ENCODE results near the gene ABCA5.

ABCA5 gene

GRCh38 chr17:69327060-69327831 lies at the start of gene ABCA5:
Gene ABCA5 (minus strand): TSS chr17:69327133. CDS start chr17:69314415, 12,718 bp downstream.
- DNase-seq, result peak; percentile 37

- DNase-seq, result no peak
Measured at GRCh38 chr17:69375229-69375628, 48.3 kb upstream of the ABCA5 start.

- DNase-seq, result no peak
Measured at GRCh38 chr17:69373069-69373468, 46.1 kb upstream of the ABCA5 start.

- no peak for DNase-seq
Measured at GRCh38 chr17:69367298-69367697, 40.4 kb upstream of the ABCA5 start.

GRCh38 chr17:69363488-69364210 lies 36.7 kb upstream of the ABCA5 start:
- no peak for DNase-seq

GRCh38 chr17:69361156-69361555 lies 34.2 kb upstream of the ABCA5 start:
- DNase-seq, result no peak

GRCh38 chr17:69358688-69359596 lies 32.0 kb upstream of the ABCA5 start:
- no peak for DNase-seq

GRCh38 chr17:69357701-69358100 lies 30.8 kb upstream of the ABCA5 start:
- no peak for DNase-seq

GRCh38 chr17:69356625-69357024 lies 29.7 kb upstream of the ABCA5 start:
- DNase-seq, result no peak

GRCh38 chr17:69350911-69351310 lies 24.0 kb upstream of the ABCA5 start:
- DNase-seq, result no peak

- DNase-seq, result no peak
Measured at GRCh38 chr17:69348429-69348828, 21.5 kb upstream of the ABCA5 start.

GRCh38 chr17:69346766-69347165 lies 19.8 kb upstream of the ABCA5 start:
- DNase-seq, result no peak

- DNase-seq, result no peak
Measured at GRCh38 chr17:69344939-69345338, 18.0 kb upstream of the ABCA5 start.

- DNase-seq, result no peak
Measured at GRCh38 chr17:69342896-69343644, 16.1 kb upstream of the ABCA5 start.

GRCh38 chr17:69339937-69340336 lies 13.0 kb upstream of the ABCA5 start:
- no peak for DNase-seq

GRCh38 chr17:69336996-69337395 lies 10.1 kb upstream of the ABCA5 start:
- no peak for DNase-seq

- no peak for DNase-seq
Measured at GRCh38 chr17:69336580-69336979, 9.6 kb upstream of the ABCA5 start.

GRCh38 chr17:69335058-69335457 lies 8.1 kb upstream of the ABCA5 start:
- no peak for DNase-seq

GRCh38 chr17:69333561-69333960 lies 6.6 kb upstream of the ABCA5 start:
- no peak for DNase-seq

- DNase-seq, result no peak
Measured at GRCh38 chr17:69331756-69332155, 4.8 kb upstream of the ABCA5 start.

- DNase-seq, result no peak
Measured at GRCh38 chr17:69326377-69327059, 415 bp downstream of the ABCA5 start.

Measured in SIG-M5 (cell line).